Karpas-422 (cell line): ENCODE data around the gene CCDC93. TPM values are rescaled to one million over a fixed set of nuclear protein-coding genes. Genes with fewer than 3 reads are reported as not detected.
A peak's percentile ranks its signal among the peaks of the same experiment; 100 is the strongest.

Source experiments
- DNase-seq: peaks from one replicate; pipeline ENCODE4 v3.0.0-alpha.2; 2015
- H2AFZ ChIP-seq: fragments of 200-600 bp; sonication (generic); 2 replicates; pipeline ENCODE4 v1.6.1; 2014; ENCODE audit warnings: antibody characterized with exemption, low read length, mixed read lengths
- H3K27ac ChIP-seq: fragments of 200-600 bp; sonication (generic); 2 replicates; pipeline ENCODE4 v1.5.1; 2014; ENCODE audit warnings: mild to moderate bottlenecking, low read length, moderate library complexity
- H3K27me3 ChIP-seq: fragments of 200-600 bp; sonication (generic); 2 replicates; pipeline ENCODE4 v1.6.1; 2014; ENCODE audit warnings: low read length, mixed read lengths
- H3K36me3 ChIP-seq: fragments of 200-600 bp; sonication (generic); 2 replicates; pipeline ENCODE4 v1.6.1; 2014; ENCODE audit warnings: low read length, mixed read lengths; ENCODE audit not compliant: insufficient read depth
- H3K4me1 ChIP-seq: fragments of 200-600 bp; sonication (generic); 2 replicates; pipeline ENCODE4 v1.6.1; 2014; ENCODE audit warnings: mild to moderate bottlenecking, low read length, mixed read lengths
- H3K4me2 ChIP-seq: fragments of 200-600 bp; sonication (generic); 2 replicates; pipeline ENCODE4 v1.6.1; 2014; ENCODE audit warnings: low read length, low read depth, mild to moderate bottlenecking; ENCODE audit not compliant: poor library complexity, severe bottlenecking
- H3K4me3 ChIP-seq: fragments of 200-600 bp; sonication (generic); 2 replicates; pipeline ENCODE4 v1.5.1; 2014; ENCODE audit warnings: mild to moderate bottlenecking, antibody characterized with exemption, low read length, mixed read lengths
- H3K79me2 ChIP-seq: fragments of 200-600 bp; sonication (generic); 2 replicates; pipeline ENCODE4 v1.6.1; 2014; ENCODE audit warnings: mild to moderate bottlenecking, low read length, mixed read lengths
- H3K9ac ChIP-seq: fragments of 200-600 bp; sonication (generic); 2 replicates; pipeline ENCODE4 v1.6.0; 2014; ENCODE audit warnings: low read length
- H3K9me2 ChIP-seq: fragments of 200-600 bp; sonication (generic), shearing (Covaris generic); replicated peaks from 2 replicates; pipeline ENCODE4 v1.6.0; 2014; ENCODE audit warnings: mild to moderate bottlenecking, low read length, moderate library complexity; ENCODE audit not compliant: insufficient read depth
- H3K9me3 ChIP-seq: fragments of 300-700, 200-600 bp; sonication (generic); 2 replicates; pipeline ENCODE4 v1.6.1; 2014; ENCODE audit warnings: low read length, mixed read lengths
- H4K20me1 ChIP-seq: fragments of 200-600 bp; sonication (generic); 2 replicates; pipeline ENCODE4 v1.6.1; 2014; ENCODE audit warnings: mild to moderate bottlenecking, antibody characterized with exemption, low read length, low read depth; ENCODE audit not compliant: insufficient read depth
- total RNA-seq: library from RNA; depleted of rRNA; stranded (reverse); fragments of >200 nt; shearing (Covaris generic); gene quantifications from 2 replicates; pipeline ENCODE4 v1.2.3, GENCODE V29; 2014; ENCODE audit warnings: low replicate concordance

CCDC93 gene
- total RNA-seq, 1 experiment from 2014 or later: 24.6 TPM

GRCh38 chr2:118049816-118050140, 35.9 kb upstream of the CCDC93 start:
- H3K9me3 ChIP-seq: no peaks in the 10 kb centered on the region
- H3K4me2 ChIP-seq: peak overlapping the region; percentile 43

GRCh38 chr2:118049140-118049815, 35.4 kb upstream of the CCDC93 start:
- Histone ChIP-seq H3K9ac (peak overlapping the region; percentile 21; the same call in 1 of the 2 replicates), H3K79me2 (no peaks in the 10 kb centered on the region), H3K9me3 (no peaks in the 10 kb centered on the region), H3K9me2 (no peaks in the 10 kb centered on the region), H3K4me1 (peaks cover 70% of the 10 kb centered on the region), H3K27ac (peak overlapping the region; percentile 61), H4K20me1 (no peaks in the 10 kb centered on the region), H3K4me3 (no peak overlapping the region), H3K27me3 (no peaks in the 10 kb centered on the region), H2AFZ (peak overlapping the region; percentile 61), H3K36me3 (no peaks in the 10 kb centered on the region), H3K4me2 (peak overlapping the region; percentile 43)
- peak; percentile 85 for DNase-seq

More at GRCh38 chr2:118049816-118050140, 35.9 kb upstream of the CCDC93 start:
- Histone ChIP-seq H3K79me2 (no peaks in the 10 kb centered on the region), H3K27ac (peak overlapping the region; percentile 61), H3K4me1 (peaks cover 75% of the 10 kb centered on the region), H3K27me3 (no peaks in the 10 kb centered on the region), H2AFZ (peak overlapping the region; percentile 61), H4K20me1 (no peaks in the 10 kb centered on the region), H3K4me3 (no peak overlapping the region), H3K36me3 (no peaks in the 10 kb centered on the region), H3K9ac (no peak overlapping the region), H3K9me2 (no peaks in the 10 kb centered on the region)
- no peak for DNase-seq

GRCh38 chr2:118048401-118048800, 34.5 kb upstream of the CCDC93 start:
- Histone ChIP-seq H3K9me2 (no peaks in the 10 kb centered on the region), H3K27ac (peak overlapping the region; percentile 61), H3K4me3 (no peak overlapping the region), H2AFZ (peak overlapping the region; percentile 65; the same call in 1 of the 2 replicates), H3K9me3 (no peaks in the 10 kb centered on the region), H3K4me2 (no peak overlapping the region), H3K9ac (no peak overlapping the region), H4K20me1 (no peaks in the 10 kb centered on the region), H3K79me2 (no peaks in the 10 kb centered on the region), H3K4me1 (peaks cover 62% of the 10 kb centered on the region), H3K36me3 (no peaks in the 10 kb centered on the region), H3K27me3 (no peaks in the 10 kb centered on the region)
- DNase-seq: no peak

GRCh38 chr2:118047380-118047826, 33.5 kb upstream of the CCDC93 start:
- no peaks in the 10 kb centered on the region for H3K9me2 ChIP-seq
- peak overlapping the region; percentile 30; the same call in 1 of the 2 replicates for H3K9ac ChIP-seq
- no peaks in the 10 kb centered on the region for H3K79me2 ChIP-seq
- peak overlapping the region; percentile 50 for H3K4me2 ChIP-seq
- no peaks in the 10 kb centered on the region for H4K20me1 ChIP-seq
- DNase-seq: peak; percentile 59
- peak overlapping the region; percentile 39 for H3K27ac ChIP-seq
- H2AFZ ChIP-seq: peak overlapping the region; percentile 65
- no peaks in the 10 kb centered on the region for H3K9me3 ChIP-seq
- H3K36me3 ChIP-seq: no peaks in the 10 kb centered on the region
- H3K4me1 ChIP-seq: peaks cover 53% of the 10 kb centered on the region
- H3K4me3 ChIP-seq: no peak overlapping the region
- H3K27me3 ChIP-seq: no peaks in the 10 kb centered on the region

- Histone ChIP-seq H3K9me2 (no peaks in the 10 kb centered on the region), H3K9me3 (no peaks in the 10 kb centered on the region)
Measured at GRCh38 chr2:118046634-118047210, 32.9 kb upstream of the CCDC93 start.

GRCh38 chr2:118045286-118045685, 31.4 kb upstream of the CCDC93 start:
- Histone ChIP-seq H3K79me2 (no peaks in the 10 kb centered on the region), H3K27me3 (no peaks in the 10 kb centered on the region), H3K9me2 (no peaks in the 10 kb centered on the region), H3K4me1 (peaks cover 39% of the 10 kb centered on the region), H3K36me3 (no peaks in the 10 kb centered on the region), H3K9ac (no peak overlapping the region), H3K27ac (no peak overlapping the region), H3K9me3 (no peaks in the 10 kb centered on the region), H2AFZ (no peak overlapping the region), H3K4me2 (no peak overlapping the region), H3K4me3 (no peak overlapping the region), H4K20me1 (no peaks in the 10 kb centered on the region)
- DNase-seq: no peak

More at GRCh38 chr2:118046634-118047210, 32.9 kb upstream of the CCDC93 start:
- no peaks in the 10 kb centered on the region for H3K79me2 ChIP-seq
- H3K4me1 ChIP-seq: peaks cover 53% of the 10 kb centered on the region
- no peak overlapping the region for H3K4me3 ChIP-seq
- DNase-seq: peak; percentile 84
- H3K27ac ChIP-seq: peak overlapping the region; percentile 39
- H3K9ac ChIP-seq: 0 out of 2 replicates have a peak overlapping the region, but pooled peaks have one; percentile 30
- peak overlapping the region; percentile 65 for H2AFZ ChIP-seq
- no peaks in the 10 kb centered on the region for H4K20me1 ChIP-seq
- H3K27me3 ChIP-seq: no peaks in the 10 kb centered on the region
- no peaks in the 10 kb centered on the region for H3K36me3 ChIP-seq
- H3K4me2 ChIP-seq: peak overlapping the region; percentile 50

GRCh38 chr2:118044854-118045253, 31.0 kb upstream of the CCDC93 start:
- DNase-seq: no peak
- Histone ChIP-seq H3K36me3 (no peaks in the 10 kb centered on the region), H3K9me2 (no peaks in the 10 kb centered on the region), H2AFZ (no peak overlapping the region), H3K4me3 (no peak overlapping the region), H3K9me3 (no peaks in the 10 kb centered on the region), H4K20me1 (no peaks in the 10 kb centered on the region), H3K4me2 (no peak overlapping the region), H3K27me3 (no peaks in the 10 kb centered on the region), H3K4me1 (peaks cover 35% of the 10 kb centered on the region), H3K79me2 (no peaks in the 10 kb centered on the region), H3K9ac (no peak overlapping the region), H3K27ac (no peak overlapping the region)

GRCh38 chr2:118044103-118044716, 30.3 kb upstream of the CCDC93 start:
- H2AFZ ChIP-seq: no peak overlapping the region
- no peak overlapping the region for H3K4me3 ChIP-seq
- H3K9me3 ChIP-seq: no peaks in the 10 kb centered on the region
- no peaks in the 10 kb centered on the region for H3K9me2 ChIP-seq
- H3K27ac ChIP-seq: no peak overlapping the region
- H3K27me3 ChIP-seq: no peaks in the 10 kb centered on the region
- H3K79me2 ChIP-seq: no peaks in the 10 kb centered on the region
- H3K4me1 ChIP-seq: peaks cover 28% of the 10 kb centered on the region
- H3K36me3 ChIP-seq: no peaks in the 10 kb centered on the region
- no peak overlapping the region for H3K4me2 ChIP-seq
- no peak overlapping the region for H3K9ac ChIP-seq
- H4K20me1 ChIP-seq: no peaks in the 10 kb centered on the region
- no peak for DNase-seq
